Tibial nerve (tissue), 4 donors: ENCODE measurements around the gene OTUD7B. TPM values are rescaled to one million over a fixed set of nuclear protein-coding genes. Genes with fewer than 3 reads are reported as not detected.

ENCODE experiments used
- DNase-seq, 2 donors: peaks; one replicate each; pipeline ENCODE4 v3.0.0-alpha.2; 2019; ENCODE audit warnings: low spot score in 2 of 2
- H3K27ac ChIP-seq, 4 donors: fragments of 200-600 bp; sonication (generic) in 3 of 4; one replicate each; pipeline ENCODE4 v1.5.1; 2017 to 2019; ENCODE audit warnings: mild to moderate bottlenecking in 1 of 4
- H3K27me3 ChIP-seq, 2 donors: fragments of 200-600 bp; sonication (generic) in 1 of 2; one replicate each; pipeline versions ENCODE4 v1.5.1 to v1.6.0; 2017 to 2019
- H3K36me3 ChIP-seq, 3 donors: fragments of 200-600 bp; sonication (generic); one replicate each; pipeline ENCODE4 v1.5.1; 2018 to 2019
- H3K4me1 ChIP-seq, 4 donors: fragments of 200-600 bp; sonication (generic) in 3 of 4; one replicate each; pipeline ENCODE4 v1.5.1; 2017 to 2019
- H3K4me3 ChIP-seq, 4 donors: fragments of 200-600 bp; sonication (generic) in 3 of 4; one replicate each; pipeline ENCODE4 v1.5.1; 2017 to 2019; ENCODE audit warnings: mild to moderate bottlenecking in 1 of 4, moderate library complexity in 1 of 4
- H3K9me3 ChIP-seq, 4 donors: fragments of 200-600 bp; sonication (generic) in 3 of 4; one replicate each; pipeline ENCODE4 v1.5.1; 2017 to 2019
- EP300 ChIP-seq, 2 donors: sonication (generic); formaldehyde crosslinking; IDR thresholded peaks; one replicate each; pipeline ENCODE4 v1.6.1; 2017; ENCODE audit warnings: antibody characterized with exemption in 2 of 2, mild to moderate bottlenecking in 1 of 2
- POLR2A ChIP-seq, 2 donors: fragments of 450-650 bp; IDR thresholded peaks; one replicate each; pipeline ENCODE4 v1.6.1; 2017; ENCODE audit warnings: antibody characterized with exemption in 2 of 2, mild to moderate bottlenecking in 2 of 2, moderate library complexity in 2 of 2
- WGBS, 2 donors: methylation state at CpG; one replicate each; pipeline ENCODE4 v1.1.5; 2018; 5-methylcytosine and 5-hydroxymethylcytosine counted together
- total RNA-seq, 4 donors: library from RNA; depleted of rRNA; stranded (reverse); fragments of >200 nt; gene quantifications; one replicate each; pipeline ENCODE4 v1.1.0, GENCODE V29; 2016
- TF ChIP-seq, protein P1 (sequence below), 5 experiments: fragments of 200-600 bp in 3 of 5; fragments of 450-650 bp in 2 of 5; sonication (generic) in 3 of 5; IDR thresholded peaks; one replicate each; pipeline ENCODE4 v1.5.1; 2016 to 2019; ENCODE audit warnings: antibody characterized with exemption in 5 of 5, mild to moderate bottlenecking in 3 of 5, moderate library complexity in 2 of 5

The OTUD7B gene
- total RNA-seq, 4 donors from 2014 or later, result 54.3 to 84.6 (median 80.1) TPM

DNA sequence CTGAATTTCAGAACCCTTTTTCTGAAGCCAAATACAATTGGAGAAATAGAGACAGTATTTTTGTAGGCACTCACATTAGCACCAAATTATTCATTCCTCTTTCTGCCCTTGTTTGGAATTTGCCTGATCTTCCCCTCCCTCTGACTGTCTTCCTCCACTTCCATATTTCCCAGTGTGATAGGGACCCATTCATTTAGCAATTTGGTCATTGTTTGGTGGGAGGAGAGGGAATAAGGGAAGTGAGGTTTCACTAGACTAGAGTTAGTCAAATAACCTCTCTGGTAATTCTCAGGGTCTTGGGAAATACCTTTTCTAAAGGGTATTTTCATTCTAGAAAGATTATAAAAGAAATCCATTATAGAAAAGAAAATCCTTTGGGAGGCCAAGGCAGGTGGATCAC is 42.9 kb downstream of the OTUD7B start:
- no peak for DNase-seq
- no peaks in the 10 kb centered on the region for H3K27me3 ChIP-seq
- no peaks in the 10 kb centered on the region for H3K9me3 ChIP-seq
- H3K4me1 ChIP-seq, result peaks cover 0 to 33% (median 4%) of the 10 kb centered on the region in 4 donors
- no peak overlapping the region for H3K27ac ChIP-seq
- TF ChIP-seq POLR2A (IDR thresholded peaks at IDR 0.05), result no peak
- no peak overlapping the region for H3K4me3 ChIP-seq
- H3K36me3 ChIP-seq, result peaks cover 0 to 88% (median 3%) of the 10 kb centered on the region in 3 donors

DNA sequence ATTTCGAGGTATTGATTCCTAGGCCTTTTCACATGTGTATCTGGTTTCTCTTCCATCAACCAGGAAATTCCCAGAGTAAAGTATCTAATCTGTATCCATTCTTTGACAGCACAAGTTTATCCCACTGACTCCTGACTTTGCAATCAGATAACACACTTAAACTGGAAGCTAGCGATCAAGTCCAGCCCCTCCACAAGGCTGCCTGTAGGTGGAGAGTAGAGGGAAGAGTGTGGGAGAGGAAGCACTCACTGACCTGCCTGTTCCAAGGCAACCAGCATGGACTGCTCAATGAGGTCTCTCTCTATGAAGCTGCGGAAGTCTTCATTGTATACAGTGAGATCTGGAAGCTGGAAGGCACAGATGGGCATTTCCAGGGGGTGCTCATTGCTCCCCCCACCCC is 43.5 kb downstream of the OTUD7B start:
- Histone ChIP-seq H3K9me3 (no peaks in the 10 kb centered on the region), H3K27me3 (no peaks in the 10 kb centered on the region), H3K27ac (peak overlapping the region in 1 of 4 donors; percentile 13), H3K4me1 (peaks cover 0 to 39% (median 10%) of the 10 kb centered on the region in 4 donors), H3K36me3 (peaks cover 0 to 82% (median 2%) of the 10 kb centered on the region in 3 donors), H3K4me3 (no peak overlapping the region)
- DNase-seq, result no peak
- no peak for TF ChIP-seq POLR2A (IDR thresholded peaks at IDR 0.05)
- WGBS, 2 donors, result 83 to 89% methylated on average over 3 of the region's 3 CpGs

DNA sequence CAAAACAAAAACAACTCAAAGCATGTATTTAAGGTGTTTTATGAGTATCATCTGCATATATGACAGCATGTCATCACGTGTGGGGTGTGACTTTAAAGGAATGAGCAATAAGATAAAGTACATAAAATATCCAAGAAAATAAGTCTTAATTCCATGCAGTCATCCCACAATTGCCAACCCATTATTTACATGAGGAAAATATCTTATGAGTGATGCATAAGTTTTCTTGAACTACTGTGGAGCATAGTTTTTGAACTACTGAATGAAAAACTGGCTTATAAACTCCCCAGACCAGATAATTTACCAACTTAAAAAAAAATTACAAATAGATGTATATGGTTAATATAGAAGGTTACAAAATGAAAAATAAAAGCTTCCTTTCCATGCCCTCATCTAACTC is 44.1 kb downstream of the OTUD7B start:
- TF ChIP-seq EP300 (IDR thresholded peaks at IDR 0.05), result no peak
- TF ChIP-seq, protein P1, sequence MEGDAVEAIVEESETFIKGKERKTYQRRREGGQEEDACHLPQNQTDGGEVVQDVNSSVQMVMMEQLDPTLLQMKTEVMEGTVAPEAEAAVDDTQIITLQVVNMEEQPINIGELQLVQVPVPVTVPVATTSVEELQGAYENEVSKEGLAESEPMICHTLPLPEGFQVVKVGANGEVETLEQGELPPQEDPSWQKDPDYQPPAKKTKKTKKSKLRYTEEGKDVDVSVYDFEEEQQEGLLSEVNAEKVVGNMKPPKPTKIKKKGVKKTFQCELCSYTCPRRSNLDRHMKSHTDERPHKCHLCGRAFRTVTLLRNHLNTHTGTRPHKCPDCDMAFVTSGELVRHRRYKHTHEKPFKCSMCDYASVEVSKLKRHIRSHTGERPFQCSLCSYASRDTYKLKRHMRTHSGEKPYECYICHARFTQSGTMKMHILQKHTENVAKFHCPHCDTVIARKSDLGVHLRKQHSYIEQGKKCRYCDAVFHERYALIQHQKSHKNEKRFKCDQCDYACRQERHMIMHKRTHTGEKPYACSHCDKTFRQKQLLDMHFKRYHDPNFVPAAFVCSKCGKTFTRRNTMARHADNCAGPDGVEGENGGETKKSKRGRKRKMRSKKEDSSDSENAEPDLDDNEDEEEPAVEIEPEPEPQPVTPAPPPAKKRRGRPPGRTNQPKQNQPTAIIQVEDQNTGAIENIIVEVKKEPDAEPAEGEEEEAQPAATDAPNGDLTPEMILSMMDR (IDR thresholded peaks at IDR 0.05), result no peak
- TF ChIP-seq POLR2A (IDR thresholded peaks at IDR 0.05), result no peak
- Histone ChIP-seq H3K27me3 (no peaks in the 10 kb centered on the region), H3K36me3 (peaks cover 0 to 78% (median 0%) of the 10 kb centered on the region in 3 donors), H3K4me1 (peaks cover 0 to 44% (median 10%) of the 10 kb centered on the region in 4 donors), H3K9me3 (no peaks in the 10 kb centered on the region), H3K27ac (peak overlapping the region in 1 of 4 donors; percentile 75), H3K4me3 (no peak overlapping the region)
- WGBS, 2 donors, result 67 to 83% methylated on average over 1 of the region's 1 CpG
- no peak for DNase-seq

DNA sequence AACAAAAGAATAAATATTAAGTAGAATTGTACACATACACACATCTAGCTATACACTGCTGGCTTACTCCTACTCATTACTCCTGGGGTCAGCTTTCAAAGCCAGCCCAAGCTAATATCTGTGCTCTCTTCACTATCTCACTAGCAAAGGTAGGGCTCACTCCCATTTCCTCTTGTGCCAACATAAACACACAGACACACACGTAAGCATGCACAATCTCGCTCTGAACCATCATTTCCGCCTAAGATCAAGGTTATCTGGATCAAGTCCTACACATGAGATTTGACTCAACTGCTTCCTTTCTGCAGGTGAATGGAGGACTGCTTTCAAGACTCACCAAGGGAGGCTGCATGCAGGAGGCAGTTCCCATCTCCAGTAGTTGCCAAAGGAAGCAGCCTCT is 45.1 kb downstream of the OTUD7B start:
- Histone ChIP-seq H3K9me3 (no peaks in the 10 kb centered on the region), H3K36me3 (peaks cover 0 to 75% (median 0%) of the 10 kb centered on the region in 3 donors), H3K27me3 (no peaks in the 10 kb centered on the region), H3K4me3 (no peak overlapping the region), H3K27ac (peak overlapping the region in 1 of 4 donors; percentile 75), H3K4me1 (peaks cover 0 to 44% (median 10%) of the 10 kb centered on the region in 4 donors)
- TF ChIP-seq, protein P1 (IDR thresholded peaks at IDR 0.05), result no peak
- no peak for TF ChIP-seq EP300 (IDR thresholded peaks at IDR 0.05)
- no peak for TF ChIP-seq POLR2A (IDR thresholded peaks at IDR 0.05)
- 91 to 93% methylated on average over 3 of the region's 3 CpGs for WGBS, 2 donors
- DNase-seq, result no peak

DNA sequence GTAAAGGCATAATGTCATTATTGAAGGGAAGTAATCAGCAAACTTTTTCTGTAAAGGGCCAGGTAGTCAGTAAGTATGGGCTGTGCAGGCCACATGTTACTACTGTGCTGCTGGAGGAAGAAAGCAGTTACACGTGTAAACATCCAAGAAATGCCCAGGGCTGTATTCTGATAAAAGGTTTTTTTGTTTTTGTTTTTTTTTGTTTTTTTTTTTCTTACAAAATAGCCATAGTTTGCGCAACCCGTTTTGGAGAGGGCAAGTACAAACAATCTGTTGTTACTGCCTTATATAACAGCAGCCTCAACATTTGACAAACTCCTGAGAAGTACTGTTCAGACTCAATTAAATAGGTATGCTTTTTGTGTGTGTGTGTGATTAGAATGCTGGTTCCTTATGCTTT is 47.2 kb downstream of the OTUD7B start:
- WGBS, 2 donors, result 32 to 33% methylated on average over 3 of the region's 3 CpGs
- Histone ChIP-seq H3K27ac (peak overlapping the region; percentile 1 to 80 (median 62)), H3K4me1 (peaks cover 0 to 44% (median 10%) of the 10 kb centered on the region in 4 donors), H3K27me3 (no peaks in the 10 kb centered on the region), H3K36me3 (peaks cover 0 to 72% (median 0%) of the 10 kb centered on the region in 3 donors), H3K4me3 (no peak overlapping the region), H3K9me3 (no peaks in the 10 kb centered on the region)
- no peak for DNase-seq
- TF ChIP-seq POLR2A (IDR thresholded peaks at IDR 0.05) (no peak), EP300 (IDR thresholded peaks at IDR 0.05) (peak; percentile 40 to 41)
- TF ChIP-seq, protein P1 (IDR thresholded peaks at IDR 0.05), result no peak

DNA sequence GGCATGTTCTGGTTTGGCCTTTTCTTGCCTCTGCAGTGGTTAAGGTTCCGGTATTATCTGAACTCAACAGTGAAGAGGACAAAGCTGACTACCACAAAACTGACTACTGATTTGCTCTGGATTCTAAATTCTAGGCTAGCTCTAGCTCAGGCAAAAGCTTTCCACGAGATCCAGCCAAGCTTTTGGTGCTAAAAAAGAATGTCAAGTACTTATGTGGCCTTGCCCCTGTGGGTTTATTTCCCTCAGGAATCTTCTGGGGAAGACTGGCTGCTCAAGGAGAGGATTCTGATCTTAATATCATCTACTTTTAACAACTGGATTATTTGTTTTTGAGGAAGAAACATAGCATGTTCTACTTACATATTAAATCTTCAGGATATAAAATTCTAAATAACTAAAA is 47.8 kb downstream of the OTUD7B start:
- WGBS, 2 donors, result 40 to 54% methylated on average over 2 of the region's 2 CpGs
- H3K27ac ChIP-seq, result peak overlapping the region; percentile 48 to 80 (median 66)
- H3K27me3 ChIP-seq, result no peaks in the 10 kb centered on the region
- H3K9me3 ChIP-seq, result peaks cover 0 to 3% (median 0%) of the 10 kb centered on the region in 4 donors
- H3K4me3 ChIP-seq, result no peak overlapping the region
- TF ChIP-seq POLR2A (IDR thresholded peaks at IDR 0.05) (no peak), EP300 (IDR thresholded peaks at IDR 0.05) (no peak)
- TF ChIP-seq, protein P1 (IDR thresholded peaks at IDR 0.05), result no peak
- no peak for DNase-seq
- peaks cover 0 to 72% (median 3%) of the 10 kb centered on the region in 3 donors for H3K36me3 ChIP-seq
- H3K4me1 ChIP-seq, result peaks cover 0 to 42% (median 10%) of the 10 kb centered on the region in 4 donors
